GM12878 (cell line): ENCODE results near the gene SLC6A9. TPM values are rescaled to one million over a fixed set of nuclear protein-coding genes. Genes with fewer than 3 reads are reported as not detected.

Experiments used
- CHD4 ChIP-seq: fragments of 200-600 bp; sonication (generic); IDR thresholded peaks from 2 replicates; pipeline ENCODE4 v1.6.1; 2016; ENCODE audit warnings: mild to moderate bottlenecking
- FOS ChIP-seq: IDR thresholded peaks from 3 replicates; pipeline ENCODE4 v1.6.1; 2011; ENCODE audit warnings: borderline replicate concordance; ENCODE audit not compliant: insufficient read length; ENCODE audit errors: extremely low read depth
- HDGF ChIP-seq: fragments of 450-650 bp; IDR thresholded peaks from 2 replicates; pipeline ENCODE4 v1.6.1; 2016; ENCODE audit warnings: antibody characterized with exemption
- KLF5 ChIP-seq: fragments of 450-650 bp; IDR thresholded peaks from 2 replicates; pipeline ENCODE4 v1.6.1; 2014; ENCODE audit warnings: mild to moderate bottlenecking; ENCODE audit not compliant: partially characterized antibody
- MTA3 ChIP-seq: IDR thresholded peaks from 2 replicates; pipeline ENCODE4 v1.6.1; 2012; ENCODE audit warnings: low read length, inconsistent platforms, borderline replicate concordance
- NFYB ChIP-seq: IDR thresholded peaks from 2 replicates; pipeline ENCODE4 v1.6.1; 2011; ENCODE audit warnings: low read depth, mild to moderate bottlenecking, low read length, improper control_type of control experiment, moderate library complexity; ENCODE audit not compliant: insufficient read depth
- PAX5 ChIP-seq: IDR thresholded peaks from 2 replicates; pipeline ENCODE4 v1.6.1; 2011; ENCODE audit warnings: low read depth, low read length, borderline replicate concordance
- PML ChIP-seq: IDR thresholded peaks from 2 replicates; pipeline ENCODE4 v1.6.1; 2012; ENCODE audit warnings: low read length, inconsistent platforms
- SMARCA5 ChIP-seq: fragments of 450-650 bp; IDR thresholded peaks from 2 replicates; pipeline ENCODE4 v1.6.1; 2017; ENCODE audit warnings: mild to moderate bottlenecking
- SREBF1 ChIP-seq: IDR thresholded peaks from 2 replicates; pipeline ENCODE4 v1.6.1; 2012; ENCODE audit warnings: mild to moderate bottlenecking, low read length
- TCF7 ChIP-seq: IDR thresholded peaks from 2 replicates; pipeline ENCODE4 v1.6.1; 2014; ENCODE audit warnings: antibody characterized with exemption, borderline replicate concordance
- ZNF217 ChIP-seq: fragments of 450-650 bp; IDR thresholded peaks from 2 replicates; pipeline ENCODE4 v1.6.1; 2017; ENCODE audit warnings: antibody characterized with exemption, mild to moderate bottlenecking
- polyA plus RNA-seq, 11 experiments: library from polyadenylated mRNA; depleted of rRNA in 4 of 11; unstranded in 6 of 11; stranded (reverse) in 5 of 11; fragments of >200 nt; fragmentation: Nextera tagmentation in 4 of 11; fragmentation: Illumina TruSeq in 1 of 11; extraction: Ambion mirVana in 4 of 11; extraction: Trizol in 1 of 11; gene quantifications; 1 replicate in 1 of 11; 2 replicates in 10 of 11; pipeline versions ENCODE4 v1.2.1 to v1.2.3, GENCODE V29; 2011 to 2016; ENCODE audit warnings: inconsistent platforms in 2 of 11, missing spikeins in 2 of 11, low read depth in 1 of 11
- total RNA-seq, 4 experiments: library from RNA; depleted of rRNA in 3 of 4; stranded (reverse); fragments of >200 nt in 3 of 4; fragmentation: Illumina TruSeq in 1 of 4; extraction: Trizol in 1 of 4; gene quantifications; 2 replicates each; pipeline versions ENCODE4 v1.2.1 to v1.2.3, GENCODE V29; 2013 to 2021
- TF ChIP-seq, protein P1 (sequence below): fragments of 450-650 bp; IDR thresholded peaks from 2 replicates; pipeline ENCODE4 v1.6.1; 2017; ENCODE audit warnings: antibody characterized with exemption, mild to moderate bottlenecking, moderate library complexity
- TF ChIP-seq, protein P2 (sequence below): IDR thresholded peaks from 2 replicates; pipeline ENCODE4 v1.6.1; 2012; ENCODE audit warnings: low read depth, low read length, improper control_type of control experiment
- TF ChIP-seq, protein P3 (sequence below): IDR thresholded peaks from 2 replicates; pipeline ENCODE4 v1.6.1; 2011; ENCODE audit warnings: low read depth, low read length, improper control_type of control experiment, borderline replicate concordance

SLC6A9 gene
- total and polyA plus RNA-seq, 10 of the 15 experiments (the other 5 are each of a cell fraction or from before 2014, with no cell fraction given), result 0.02 to 2.0 (median 0.63) TPM

DNA sequence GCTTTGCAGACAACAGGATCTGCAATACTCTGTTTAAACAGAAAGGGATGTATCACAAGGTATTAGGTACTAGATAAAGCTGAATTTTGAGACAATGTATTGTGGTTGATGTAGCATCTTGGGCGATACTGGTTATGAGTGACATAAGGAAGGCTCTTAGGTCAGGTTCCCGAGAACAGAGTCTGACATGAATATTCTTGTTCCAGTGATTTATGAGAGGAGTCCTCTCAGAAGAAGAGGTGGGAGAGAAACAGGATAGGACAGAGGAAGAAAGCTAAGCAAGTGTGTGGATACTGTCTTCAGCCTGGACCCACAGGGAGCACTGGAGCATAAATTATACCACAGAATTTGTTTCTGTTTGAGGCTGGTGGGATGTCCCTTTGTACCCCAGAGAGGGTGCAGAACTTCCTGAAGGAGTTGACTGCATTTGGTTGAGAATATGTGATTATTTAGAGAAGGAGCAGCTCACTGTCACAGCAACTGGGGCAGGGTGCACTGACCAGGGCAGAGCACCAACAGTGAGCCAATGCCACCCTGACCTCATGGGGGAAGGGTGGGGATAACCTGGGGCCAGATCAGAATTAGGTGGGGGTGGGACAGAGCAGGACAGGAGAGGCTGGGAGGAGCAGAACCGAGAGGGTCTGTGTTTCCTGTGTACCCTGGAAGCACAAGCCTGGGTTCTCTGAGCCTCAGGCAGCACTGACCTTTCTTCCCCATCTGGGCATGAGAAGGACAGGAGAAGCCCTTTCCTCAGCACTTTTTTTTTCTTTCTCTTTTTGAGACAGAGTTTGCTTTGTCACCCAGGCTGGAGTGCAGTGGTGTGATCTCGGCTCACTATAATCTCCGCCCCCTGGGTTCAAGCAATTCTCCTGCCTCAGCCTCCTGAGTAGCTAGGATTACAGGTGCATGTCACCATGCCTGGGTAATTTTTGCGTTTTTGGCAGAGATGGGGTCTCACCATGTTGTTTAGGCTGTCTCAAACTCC lies 36.3 kb upstream of the SLC6A9 start (continued):
- TF ChIP-seq, protein P1, sequence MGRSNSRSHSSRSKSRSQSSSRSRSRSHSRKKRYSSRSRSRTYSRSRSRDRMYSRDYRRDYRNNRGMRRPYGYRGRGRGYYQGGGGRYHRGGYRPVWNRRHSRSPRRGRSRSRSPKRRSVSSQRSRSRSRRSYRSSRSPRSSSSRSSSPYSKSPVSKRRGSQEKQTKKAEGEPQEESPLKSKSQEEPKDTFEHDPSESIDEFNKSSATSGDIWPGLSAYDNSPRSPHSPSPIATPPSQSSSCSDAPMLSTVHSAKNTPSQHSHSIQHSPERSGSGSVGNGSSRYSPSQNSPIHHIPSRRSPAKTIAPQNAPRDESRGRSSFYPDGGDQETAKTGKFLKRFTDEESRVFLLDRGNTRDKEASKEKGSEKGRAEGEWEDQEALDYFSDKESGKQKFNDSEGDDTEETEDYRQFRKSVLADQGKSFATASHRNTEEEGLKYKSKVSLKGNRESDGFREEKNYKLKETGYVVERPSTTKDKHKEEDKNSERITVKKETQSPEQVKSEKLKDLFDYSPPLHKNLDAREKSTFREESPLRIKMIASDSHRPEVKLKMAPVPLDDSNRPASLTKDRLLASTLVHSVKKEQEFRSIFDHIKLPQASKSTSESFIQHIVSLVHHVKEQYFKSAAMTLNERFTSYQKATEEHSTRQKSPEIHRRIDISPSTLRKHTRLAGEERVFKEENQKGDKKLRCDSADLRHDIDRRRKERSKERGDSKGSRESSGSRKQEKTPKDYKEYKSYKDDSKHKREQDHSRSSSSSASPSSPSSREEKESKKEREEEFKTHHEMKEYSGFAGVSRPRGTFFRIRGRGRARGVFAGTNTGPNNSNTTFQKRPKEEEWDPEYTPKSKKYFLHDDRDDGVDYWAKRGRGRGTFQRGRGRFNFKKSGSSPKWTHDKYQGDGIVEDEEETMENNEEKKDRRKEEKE, result no peak
- TF ChIP-seq TCF7 (no peak), PAX5 (peak; percentile 64; the same call in 1 of the 2 replicates), CHD4 (no peak), NFYB (no peak), KLF5 (no peak), HDGF (no peak), SREBF1 (no peak), SMARCA5 (no peak), FOS (no peak), PML (no peak), MTA3 (0 out of 2 replicates have a peak, but pooled peaks have one; percentile 32), ZNF217 (no peak)
- TF ChIP-seq, protein P2, sequence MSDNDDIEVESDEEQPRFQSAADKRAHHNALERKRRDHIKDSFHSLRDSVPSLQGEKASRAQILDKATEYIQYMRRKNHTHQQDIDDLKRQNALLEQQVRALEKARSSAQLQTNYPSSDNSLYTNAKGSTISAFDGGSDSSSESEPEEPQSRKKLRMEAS, result no peak
- TF ChIP-seq, protein P3, sequence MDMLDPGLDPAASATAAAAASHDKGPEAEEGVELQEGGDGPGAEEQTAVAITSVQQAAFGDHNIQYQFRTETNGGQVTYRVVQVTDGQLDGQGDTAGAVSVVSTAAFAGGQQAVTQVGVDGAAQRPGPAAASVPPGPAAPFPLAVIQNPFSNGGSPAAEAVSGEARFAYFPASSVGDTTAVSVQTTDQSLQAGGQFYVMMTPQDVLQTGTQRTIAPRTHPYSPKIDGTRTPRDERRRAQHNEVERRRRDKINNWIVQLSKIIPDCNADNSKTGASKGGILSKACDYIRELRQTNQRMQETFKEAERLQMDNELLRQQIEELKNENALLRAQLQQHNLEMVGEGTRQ, result no peak
